K562 (cell line): ENCODE results near the gene CDC45. TPM values are rescaled to one million over a fixed set of nuclear protein-coding genes. Genes with fewer than 3 reads are reported as not detected.

Experiments
- BRCA1 ChIP-seq, 2 experiments: fragments of 450-650 bp in 1 of 2; sonication (generic) in 1 of 2; formaldehyde crosslinking in 1 of 2; IDR thresholded peaks; 2 replicates each; pipeline versions ENCODE4 v1.5.0 to v1.6.1; 2017 to 2020; ENCODE audit warnings: mild to moderate bottlenecking in 1 of 2, missing genetic modification reagents in 1 of 2
- CREB1 ChIP-seq, 2 experiments: sonication (generic) in 1 of 2; formaldehyde crosslinking in 1 of 2; IDR thresholded peaks; 2 replicates each; pipeline versions ENCODE4 v1.6.1 to v1.8.0; 2012 to 2022; ENCODE audit warnings: inconsistent platforms in 1 of 2, mild to moderate bottlenecking in 1 of 2, missing genetic modification reagents in 1 of 2, moderate library complexity in 1 of 2
- FOXM1 ChIP-seq, 2 experiments: fragments of 450-650 bp in 1 of 2; sonication (generic) in 1 of 2; formaldehyde crosslinking in 1 of 2; IDR thresholded peaks; 2 replicates each; pipeline versions ENCODE4 v1.6.1 to v1.9.0; 2017 to 2022; ENCODE audit warnings: low read depth in 2 of 2, mild to moderate bottlenecking in 2 of 2, missing genetic modification reagents in 1 of 2, moderate library complexity in 1 of 2
- GATA2 ChIP-seq: sonication (generic); formaldehyde crosslinking; IDR thresholded peaks from 2 replicates; pipeline ENCODE4 v1.4.0; 2020; ENCODE audit warnings: mild to moderate bottlenecking, missing genetic modification reagents
- IRF1 ChIP-seq: sonication (generic); formaldehyde crosslinking; IDR thresholded peaks from 2 replicates; pipeline ENCODE4 v1.8.0; 2022; ENCODE audit warnings: missing genetic modification reagents, mild to moderate bottlenecking, borderline replicate concordance
- RREB1 ChIP-seq: fragments of 250-450 bp; sonication (Bioruptor Pico); IDR thresholded peaks from 2 replicates; pipeline ENCODE4 v1.4.0; 2020
- STAG1 ChIP-seq: sonication (generic); formaldehyde crosslinking; IDR thresholded peaks from 2 replicates; pipeline ENCODE4 v1.5.0; 2020; ENCODE audit warnings: missing genetic modification reagents, borderline replicate concordance
- TAF9B ChIP-seq: fragments of 450-650 bp; IDR thresholded peaks from 2 replicates; pipeline ENCODE4 v1.6.1; 2018; ENCODE audit warnings: mild to moderate bottlenecking; ENCODE audit not compliant: partially characterized antibody
- USF1 ChIP-seq: sonication (generic); formaldehyde crosslinking; IDR thresholded peaks from 2 replicates; pipeline ENCODE4 v1.9.0; 2022; ENCODE audit warnings: mild to moderate bottlenecking, missing genetic modification reagents
- ZBTB26 ChIP-seq: fragments of 450-650 bp; formaldehyde crosslinking; IDR thresholded peaks from 2 replicates; pipeline ENCODE4 v1.4.0; 2022; ENCODE audit warnings: missing genetic modification characterization
- ZBTB34 ChIP-seq: fragments of 250-450 bp; sonication (Bioruptor Pico); IDR thresholded peaks from 2 replicates; pipeline ENCODE4 v1.8.0; 2021; ENCODE audit warnings: mild to moderate bottlenecking, moderate library complexity
- ZNF740 ChIP-seq, 3 experiments: fragments of 200-800 bp in 1 of 3; sonication (Bioruptor generic) in 1 of 3; sonication (generic) in 1 of 3; formaldehyde crosslinking in 1 of 3; IDR thresholded peaks; 2 replicates each; pipeline versions ENCODE4 v1.6.1 to v1.8.0; 2016 to 2022; ENCODE audit warnings: mild to moderate bottlenecking in 2 of 3, missing compliant biosample characterization in 2 of 3, missing genetic modification characterization in 2 of 3, missing genetic modification reagents in 1 of 3
- polyA plus RNA-seq, 8 experiments: library from polyadenylated mRNA; depleted of rRNA in 4 of 8; stranded (reverse) in 5 of 8; unstranded in 3 of 8; fragments of >200 nt; fragmentation: Nextera tagmentation in 2 of 8; fragmentation: Illumina TruSeq in 1 of 8; extraction: Ambion mirVana in 2 of 8; extraction: Trizol in 1 of 8; gene quantifications; 2 replicates each; pipeline versions ENCODE4 v1.2.1 to v1.2.3, GENCODE V29; 2011 to 2014; ENCODE audit warnings: inconsistent platforms in 1 of 8, missing spikeins in 1 of 8
- total RNA-seq, 7 experiments: library from RNA; depleted of rRNA in 6 of 7; stranded (reverse); fragments of >200 nt in 6 of 7; fragmentation: Illumina TruSeq in 2 of 7; extraction: Trizol in 2 of 7; gene quantifications; 2 replicates each; pipeline versions ENCODE4 v1.2.1 to v1.2.3, GENCODE V29; 2011 to 2021; ENCODE audit warnings: low replicate concordance in 1 of 7

The CDC45 gene
- total and polyA plus RNA-seq, 9 of the 15 experiments (the other 6 are each of a cell fraction or from before 2014, with no cell fraction given): 251 to 580 (median 410) TPM

- TF ChIP-seq RREB1 (CRISPR knock-in tag) (peak; percentile 33; the same call in 1 of the 2 replicates), IRF1 (0 out of 2 replicates have a peak, but pooled peaks have one; percentile 1), ZNF740 (CRISPR knock-in tag; IDR thresholded peaks at IDR 0.05) (no peak), ZNF740 (tag; IDR thresholded peaks at IDR 0.05) (no peak), GATA2 (CRISPR knock-in tag) (no peak), TAF9B (no peak), BRCA1 (IDR thresholded peaks at IDR 0.05) (no peak), BRCA1 (CRISPR knock-in tag; IDR thresholded peaks at IDR 0.05) (peak; percentile 10; the same call in 1 of the 2 replicates), FOXM1 (IDR thresholded peaks at IDR 0.05; ENCODE audit: low read depth) (no peak), FOXM1 (CRISPR knock-in tag; IDR thresholded peaks at IDR 0.05; ENCODE audit: low read depth) (0 out of 2 replicates have a peak, but pooled peaks have one; percentile 59), USF1 (peak; percentile 59), STAG1 (CRISPR knock-in tag) (peak; percentile 47; the same call in 1 of the 2 replicates), CREB1 (IDR thresholded peaks at IDR 0.05) (no peak), CREB1 (CRISPR knock-in tag; IDR thresholded peaks at IDR 0.05) (peak; percentile 39; the same call in 1 of the 2 replicates), ZBTB34 (CRISPR knock-in tag) (no peak), ZBTB26 (CRISPR knock-in tag) (0 out of 2 replicates have a peak, but pooled peaks have one; percentile 19)
Observed at GRCh38 chr22:19567157-19568009, 87.7 kb downstream of the CDC45 start (continued).
